Stimulated activated CD4-positive, alpha-beta T cell treated with anti-CD3 and anti-CD28 coated beads, Interleukin-15, amount 100 ng/mL, for 1 hour (primary cell): ENCODE data around the gene DPEP1.
"Not testable (repeated sequence)": the region's sequence is repeated elsewhere in the genome, so short reads cannot be mapped to it uniquely, and the experiment has no call there.

ENCODE experiments used
- DNase-seq, 2 donors: peaks; one replicate each; pipeline ENCODE4 v3.0.0-alpha.2; 2020; ENCODE audit warnings: low read depth in 1 of 2, low spot score in 1 of 2

Gene DPEP1

GRCh38 chr16:89577055-89577759 lies 36.2 kb upstream of the DPEP1 start:
- no peak for DNase-seq

DNA sequence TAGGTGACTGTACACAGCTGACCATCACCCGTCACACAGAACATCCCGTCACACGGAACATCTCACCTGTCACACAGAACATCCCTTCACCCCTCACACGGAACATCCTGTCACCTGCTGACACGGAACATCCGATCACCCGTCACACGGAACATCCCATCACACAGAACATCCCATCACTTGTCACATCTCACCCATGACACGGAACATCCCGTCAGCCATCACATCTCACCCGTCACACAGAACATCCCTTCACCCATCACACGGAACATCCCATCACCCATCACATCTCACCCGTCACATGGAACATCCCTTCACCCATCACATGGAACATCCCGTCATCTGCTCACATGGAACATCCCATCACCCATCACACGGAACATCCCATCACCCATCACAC lies 34.1 kb upstream of the DPEP1 start:
- DNase-seq: no peak

DNA sequence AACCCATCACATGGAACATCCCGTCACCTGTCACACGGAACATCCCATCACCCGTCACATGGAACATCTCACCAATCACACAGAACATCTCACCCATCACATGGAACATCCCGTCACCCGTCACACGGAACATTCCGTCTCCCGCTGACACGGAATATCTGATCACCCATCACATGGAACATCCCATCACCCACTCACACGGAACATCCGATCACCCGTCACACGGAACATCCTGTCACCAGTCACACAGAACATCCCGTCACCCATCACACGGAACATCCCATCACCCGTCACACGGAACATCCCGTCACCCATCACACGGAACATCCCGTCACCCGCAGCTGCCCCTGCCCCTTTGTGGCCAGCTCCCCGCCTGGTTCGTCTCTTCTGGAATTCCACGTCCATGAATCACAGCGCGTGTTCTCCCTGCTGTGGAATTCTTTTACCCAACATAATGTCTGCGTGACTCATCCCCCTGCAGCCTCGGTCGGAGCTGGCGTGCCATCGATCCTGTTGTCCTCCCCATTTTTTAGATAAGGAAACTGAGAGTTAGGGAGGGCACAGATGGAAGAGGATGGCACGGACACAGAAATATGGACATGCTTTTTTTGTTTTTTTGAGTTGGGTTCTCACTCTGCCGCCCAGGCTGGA lies 32.3 kb upstream of the DPEP1 start:
- no peak for DNase-seq

- no peak for DNase-seq
These were observed 31.4 kb upstream of the DPEP1 start for GRCh38 chr16:89581861-89582563.

GRCh38 chr16:89582614-89583196 lies 30.7 kb upstream of the DPEP1 start:
- no peak for DNase-seq

GRCh38 chr16:89583197-89583894 lies 30.1 kb upstream of the DPEP1 start:
- no peak for DNase-seq

- DNase-seq: no peak
These were observed 29.4 kb upstream of the DPEP1 start for GRCh38 chr16:89583895-89584644.

DNA sequence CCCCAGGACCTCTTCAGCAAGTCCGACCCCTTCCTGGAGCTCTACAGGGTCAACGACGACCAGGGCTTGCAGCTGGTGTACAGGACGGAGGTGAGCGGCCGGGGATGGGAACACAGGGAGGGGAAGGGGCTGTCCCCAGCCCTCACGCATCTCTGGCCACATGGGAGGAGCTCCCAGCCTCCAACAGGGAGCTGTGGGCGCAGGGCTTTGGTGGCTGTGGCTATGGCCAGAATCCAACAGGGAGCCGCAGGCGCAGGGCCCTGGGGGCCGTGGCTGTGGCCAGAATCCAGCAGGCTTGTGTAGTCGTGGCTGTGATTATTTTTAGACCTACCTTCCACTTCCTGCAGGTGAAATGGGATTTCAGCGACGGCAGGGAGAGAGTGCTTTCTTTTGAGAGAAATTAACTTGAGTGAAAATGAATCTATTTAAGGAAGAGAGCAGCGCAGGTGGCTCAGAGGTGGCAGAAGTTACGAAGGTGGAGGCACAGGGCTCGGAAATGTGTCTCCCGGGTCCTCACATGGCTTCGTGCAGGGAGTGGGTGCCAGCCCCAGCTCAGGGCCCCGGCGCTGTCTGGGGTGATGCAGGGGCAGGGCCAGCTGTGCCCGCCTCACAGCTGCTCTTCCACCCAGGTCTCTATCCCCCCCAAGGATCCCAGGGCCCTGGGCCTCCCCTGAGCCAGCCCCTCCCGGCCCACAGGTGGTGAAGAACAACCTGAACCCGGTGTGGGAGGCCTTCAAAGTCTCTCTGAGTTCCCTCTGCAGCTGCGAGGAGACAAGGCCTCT lies 28.5 kb upstream of the DPEP1 start:
- DNase-seq: no peak

DNA sequence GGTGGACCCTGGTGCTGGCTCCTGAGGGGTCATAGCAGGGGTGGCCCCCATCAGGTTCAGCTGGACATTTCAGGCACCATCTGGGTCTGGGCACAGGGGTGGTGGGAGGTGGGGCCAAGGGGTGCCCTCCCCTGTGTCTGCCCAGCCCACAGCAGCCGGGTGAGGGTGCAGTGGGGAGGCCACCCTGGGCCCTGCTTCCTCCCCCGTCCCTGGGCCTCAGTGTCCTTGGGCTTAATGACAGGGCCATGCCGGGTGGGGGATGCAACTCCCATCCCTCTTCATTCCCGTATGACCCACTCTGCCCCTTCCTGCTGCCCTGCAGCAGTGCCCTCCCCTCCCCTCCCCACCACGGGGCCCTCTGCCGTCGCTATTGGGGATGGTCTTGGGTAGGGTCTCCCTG lies 27.2 kb upstream of the DPEP1 start:
- DNase-seq: no peak

- no peak for DNase-seq
These were observed 26.6 kb upstream of the DPEP1 start for GRCh38 chr16:89586853-89587252.

- DNase-seq: not testable (repeated sequence)
These were observed 25.8 kb upstream of the DPEP1 start for GRCh38 chr16:89587676-89588075.

DNA sequence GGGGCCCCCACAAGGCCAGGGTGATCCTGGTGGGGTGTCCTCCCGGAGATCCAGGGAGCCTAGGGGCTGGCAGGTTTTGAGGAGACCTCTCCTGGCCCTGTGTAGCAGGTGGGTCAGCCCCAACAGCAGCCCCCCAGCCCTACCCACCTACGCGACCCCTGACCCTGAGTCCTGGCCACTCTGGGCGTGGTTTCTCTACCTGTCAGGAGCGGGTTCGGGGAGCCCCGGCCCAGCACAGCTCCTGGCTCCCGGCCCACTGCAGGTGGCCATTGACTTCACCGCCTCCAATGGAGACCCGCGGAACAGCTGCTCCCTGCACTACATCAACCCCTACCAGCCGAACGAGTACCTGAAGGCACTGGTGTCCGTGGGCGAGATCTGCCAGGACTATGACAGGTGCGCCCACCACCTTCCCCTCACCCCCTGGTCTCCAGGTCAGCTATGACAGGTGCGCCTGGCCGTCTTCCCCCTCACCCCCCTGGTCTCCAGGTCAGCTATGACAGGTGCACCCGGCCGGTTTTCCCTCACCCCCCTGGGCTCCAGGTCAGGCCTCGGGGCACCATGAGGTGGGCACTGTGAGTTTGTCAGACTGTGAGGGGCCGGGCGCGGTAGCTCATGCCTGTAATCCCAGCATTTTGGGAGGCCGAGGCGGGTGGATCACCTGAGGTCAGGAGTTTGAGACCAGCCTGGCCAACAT lies 24.9 kb upstream of the DPEP1 start:
- no peak for DNase-seq

DNA sequence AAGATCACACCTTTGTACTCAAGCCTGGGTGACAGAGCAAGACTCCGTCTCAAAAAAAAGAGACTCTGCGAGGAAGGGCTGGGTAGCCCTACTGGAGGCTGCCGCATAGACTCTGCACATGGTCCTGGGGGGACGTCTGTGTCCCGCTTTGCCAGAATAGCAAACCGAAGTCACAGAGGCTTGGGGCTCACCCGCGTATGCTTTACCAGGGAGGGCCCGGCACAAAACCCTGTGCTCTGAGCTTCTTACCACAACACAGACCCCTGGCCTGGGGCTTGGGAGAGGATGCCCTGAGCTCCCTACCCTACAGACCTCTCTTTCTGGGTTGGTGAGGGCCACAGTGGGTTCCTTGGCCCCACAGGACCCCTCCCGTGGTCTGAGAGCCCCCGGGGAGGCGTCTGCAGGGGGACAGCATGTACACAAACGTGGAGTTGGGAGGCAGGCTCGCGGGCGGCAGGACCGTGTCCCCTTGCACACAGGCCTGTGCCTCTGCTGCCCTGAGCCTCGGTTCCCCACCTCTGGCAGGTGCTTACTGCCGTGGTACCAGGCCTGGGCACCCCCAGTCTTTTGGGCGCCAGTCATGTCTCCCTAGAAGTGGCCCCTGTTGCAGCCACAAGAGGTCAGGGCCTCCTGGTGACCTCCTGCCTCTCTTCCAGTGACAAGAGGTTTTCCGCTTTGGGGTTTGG lies 24.1 kb upstream of the DPEP1 start:
- DNase-seq: no peak

GRCh38 chr16:89593841-89594240 lies 19.6 kb upstream of the DPEP1 start:
- DNase-seq: peak in 1 of 2 donors; percentile 23

- DNase-seq: no peak
These were observed 17.9 kb upstream of the DPEP1 start for GRCh38 chr16:89595330-89596060.

GRCh38 chr16:89596061-89596689 lies 17.3 kb upstream of the DPEP1 start:
- no peak for DNase-seq

- no peak for DNase-seq
These were observed 16.3 kb upstream of the DPEP1 start for GRCh38 chr16:89596957-89597649.
